ENCODE measurements around the gene GAPDHS. TPM values are rescaled to one million over a fixed set of nuclear protein-coding genes. Genes with fewer than 3 reads are reported as not detected.

GAPDHS gene
- total and polyA plus RNA-seq, 12 donors: not detected

GRCh38 chr19:35507561-35507960 lies 25.7 kb upstream of the GAPDHS start:
- DNase-seq: no peak
- H3K4me3 ChIP-seq: no peak overlapping the region
- intact Hi-C loops (cut with DNase I): no loop called here
- no peaks in the 10 kb centered on the region for H3K9me3 ChIP-seq (replicated peaks in 1 of 3)
- H3K27me3 ChIP-seq: peaks cover 3% of the 10 kb centered on the region
- no peaks in the 10 kb centered on the region for H3K36me3 ChIP-seq (replicated peaks in 1 of 2)
- no peak for TF ChIP-seq POLR2A (IDR thresholded peaks at IDR 0.05)
- TF ChIP-seq CTCF (IDR thresholded peaks at IDR 0.05): no peak
- 85 to 94% (median 87%) methylated on average over 11 of the region's 11 CpGs for WGBS, 4 donors
- peaks cover 5 to 10% of the 10 kb centered on the region in 2 donors for H3K4me1 ChIP-seq (replicated peaks in 1 of 2)
- no peak overlapping the region for H3K27ac ChIP-seq

DNA sequence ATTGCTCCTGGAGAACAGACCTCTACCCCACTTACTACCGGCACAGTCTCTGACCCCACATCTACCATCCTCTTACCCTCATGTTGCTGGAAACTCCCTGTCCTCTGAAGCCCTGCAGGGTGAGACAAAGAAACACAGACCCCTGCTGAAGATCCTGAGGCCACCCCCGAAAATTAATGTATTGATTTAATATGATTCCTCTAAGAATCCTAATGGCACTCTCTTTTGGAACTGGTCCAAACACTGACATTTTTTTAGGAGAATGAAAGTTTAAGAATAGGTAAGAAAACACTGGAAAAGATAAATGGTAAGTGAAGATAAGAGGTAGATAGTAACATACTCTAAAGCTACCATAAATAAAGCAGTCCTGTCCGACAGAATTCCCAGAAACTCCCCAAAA lies 25.1 kb upstream of the GAPDHS start:
- intact Hi-C loops (cut with DNase I): no loop called here
- H3K4me3 ChIP-seq: no peak overlapping the region
- peaks cover 3% of the 10 kb centered on the region for H3K27me3 ChIP-seq
- H3K4me1 ChIP-seq (replicated peaks in 1 of 2): peaks cover 5 to 10% of the 10 kb centered on the region in 2 donors
- H3K9me3 ChIP-seq (replicated peaks in 1 of 3): no peaks in the 10 kb centered on the region
- TF ChIP-seq CTCF (IDR thresholded peaks at IDR 0.05) (no peak), POLR2A (IDR thresholded peaks at IDR 0.05) (no peak)
- 73 to 91% (median 86%) methylated on average over 3 of the region's 3 CpGs for WGBS, 4 donors
- no peaks in the 10 kb centered on the region for H3K36me3 ChIP-seq (replicated peaks in 1 of 2)
- H3K27ac ChIP-seq: no peak overlapping the region
- no peak for DNase-seq

GRCh38 chr19:35509018-35509652 lies 24.1 kb upstream of the GAPDHS start:
- Histone ChIP-seq H3K9me3 (replicated peaks in 1 of 3) (no peaks in the 10 kb centered on the region), H3K4me1 (replicated peaks in 1 of 2) (peaks cover 5 to 10% of the 10 kb centered on the region in 2 donors), H3K4me3 (peak overlapping the region in 1 of 4 donors; percentile 61), H3K27ac (peak overlapping the region in 1 of 5 donors; percentile 63), H3K36me3 (replicated peaks in 1 of 2) (no peaks in the 10 kb centered on the region), H3K27me3 (peaks cover 3% of the 10 kb centered on the region)
- peak in 3 of 7 donors; percentile 24 to 38 (median 34) for DNase-seq
- TF ChIP-seq CTCF (IDR thresholded peaks at IDR 0.05) (no peak), POLR2A (IDR thresholded peaks at IDR 0.05) (no peak)
- intact Hi-C loops (cut with DNase I): no loop called here
- 28 to 34% (median 31%) methylated on average over 12 of the region's 12 CpGs for WGBS, 4 donors

DNA sequence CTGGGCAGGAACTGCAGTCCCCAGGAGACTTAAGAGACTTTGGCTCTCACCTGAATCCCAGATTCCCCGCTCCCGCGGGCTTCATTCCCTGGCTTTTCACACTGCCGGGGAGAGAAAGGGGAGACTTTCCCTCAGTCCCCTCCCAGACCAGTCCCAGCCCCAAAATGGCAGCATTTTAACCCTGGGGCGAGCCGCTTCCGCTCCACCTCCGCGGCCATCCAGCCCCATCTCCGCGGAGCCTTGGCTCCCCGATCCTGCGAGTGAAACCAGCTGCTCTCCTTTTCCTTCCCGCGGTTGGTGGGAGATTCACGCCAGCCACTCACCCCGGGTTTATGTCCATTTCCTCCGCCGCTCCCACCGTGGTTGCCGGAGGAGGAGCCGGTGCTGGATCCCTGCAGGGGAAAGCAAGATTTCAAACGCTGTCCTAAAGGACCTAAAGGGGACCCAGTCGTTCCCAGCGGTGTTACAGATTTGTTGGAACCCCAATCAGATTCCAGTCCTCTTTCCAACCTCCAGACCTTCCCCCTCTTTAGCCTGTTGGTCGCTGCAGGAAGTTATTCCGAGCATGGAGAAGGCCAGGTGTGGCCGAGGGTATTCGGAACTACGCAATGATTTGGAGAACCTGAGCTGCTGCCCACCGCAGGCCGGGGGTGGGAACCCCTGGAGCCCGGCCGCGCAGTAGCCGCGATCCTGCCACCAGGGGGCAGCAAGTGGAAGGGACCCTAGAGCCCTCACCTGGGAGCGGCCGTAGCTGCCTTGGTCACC lies 23.2 kb upstream of the GAPDHS start:
- intact Hi-C loops (cut with DNase I): no loop called here

More for the DNA sequence above, 23.2 kb upstream of the GAPDHS start:
- Histone ChIP-seq H3K4me1 (replicated peaks in 1 of 2) (peaks cover 5 to 10% of the 10 kb centered on the region in 2 donors), H3K27ac (peak overlapping the region in 3 of 5 donors; percentile 31 to 63 (median 48)), H3K36me3 (replicated peaks in 1 of 2) (no peaks in the 10 kb centered on the region), H3K4me3 (peak overlapping the region in 2 of 4 donors; percentile 19 to 61), H3K9me3 (replicated peaks in 1 of 3) (no peaks in the 10 kb centered on the region), H3K27me3 (peaks cover 3% of the 10 kb centered on the region)
- peak in 1 of 2 donors; percentile 22 for TF ChIP-seq POLR2A (IDR thresholded peaks at IDR 0.05)
- peak; percentile 80 to 96 (median 88) for TF ChIP-seq CTCF (IDR thresholded peaks at IDR 0.05)
- peak; percentile 61 to 81 (median 73) for DNase-seq
- 0 to 2% (median 1%) methylated on average over 25 to 39 of the region's 39 CpGs for WGBS, 4 donors
